Measurements from ENCODE around the gene S100A10.

DNA sequence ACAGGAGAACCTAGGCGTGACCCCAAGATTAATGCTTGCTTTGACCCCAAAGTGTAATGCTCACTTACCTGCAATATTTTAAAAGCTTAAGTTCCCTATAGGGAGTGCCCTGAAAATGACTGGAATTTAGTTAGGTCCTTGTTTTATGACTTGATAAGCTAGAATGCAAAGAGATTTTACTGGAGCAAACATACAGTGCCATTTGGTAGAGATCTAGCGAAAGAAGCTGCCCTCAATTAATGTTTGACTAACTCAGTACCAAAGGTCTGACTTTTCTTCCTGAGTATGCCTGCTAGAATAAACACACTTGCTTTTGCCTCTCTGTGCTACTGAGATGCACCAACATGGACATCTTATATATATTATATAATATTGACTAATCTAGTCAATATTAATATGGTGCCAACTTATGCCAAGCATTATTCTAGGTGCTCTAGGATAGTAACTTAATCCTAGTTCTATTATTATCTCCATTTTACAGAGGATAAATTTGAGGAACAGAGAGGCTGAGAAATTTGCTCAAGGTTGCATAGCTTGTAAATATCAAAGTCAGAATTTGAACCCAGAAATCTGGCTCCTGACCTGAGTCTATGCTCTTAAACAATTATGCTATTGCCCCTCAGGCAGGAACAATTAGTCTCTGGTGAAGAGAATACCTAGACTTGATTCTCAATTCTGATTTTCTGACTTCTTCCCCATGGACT lies 18.2 kb downstream of the S100A10 start:
- TF ChIP-seq, protein P1, sequence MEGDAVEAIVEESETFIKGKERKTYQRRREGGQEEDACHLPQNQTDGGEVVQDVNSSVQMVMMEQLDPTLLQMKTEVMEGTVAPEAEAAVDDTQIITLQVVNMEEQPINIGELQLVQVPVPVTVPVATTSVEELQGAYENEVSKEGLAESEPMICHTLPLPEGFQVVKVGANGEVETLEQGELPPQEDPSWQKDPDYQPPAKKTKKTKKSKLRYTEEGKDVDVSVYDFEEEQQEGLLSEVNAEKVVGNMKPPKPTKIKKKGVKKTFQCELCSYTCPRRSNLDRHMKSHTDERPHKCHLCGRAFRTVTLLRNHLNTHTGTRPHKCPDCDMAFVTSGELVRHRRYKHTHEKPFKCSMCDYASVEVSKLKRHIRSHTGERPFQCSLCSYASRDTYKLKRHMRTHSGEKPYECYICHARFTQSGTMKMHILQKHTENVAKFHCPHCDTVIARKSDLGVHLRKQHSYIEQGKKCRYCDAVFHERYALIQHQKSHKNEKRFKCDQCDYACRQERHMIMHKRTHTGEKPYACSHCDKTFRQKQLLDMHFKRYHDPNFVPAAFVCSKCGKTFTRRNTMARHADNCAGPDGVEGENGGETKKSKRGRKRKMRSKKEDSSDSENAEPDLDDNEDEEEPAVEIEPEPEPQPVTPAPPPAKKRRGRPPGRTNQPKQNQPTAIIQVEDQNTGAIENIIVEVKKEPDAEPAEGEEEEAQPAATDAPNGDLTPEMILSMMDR (IDR thresholded peaks at IDR 0.05), result no peak
- no peak for TF ChIP-seq EP300 (IDR thresholded peaks at IDR 0.05)
